NCI-H460 (cell line): Measurements from ENCODE around the gene BAHCC1. TPM values are rescaled to one million over a fixed set of nuclear protein-coding genes. Genes with fewer than 3 reads are reported as not detected.

Experiments
- DNase-seq: peaks from one replicate; pipeline ENCODE4 v3.0.0-alpha.2; 2016; ENCODE audit warnings: low read depth; ENCODE audit errors: extremely low read depth
- total RNA-seq: library from RNA; depleted of rRNA; stranded (reverse); fragments of >200 nt; shearing (Covaris generic); gene quantifications from 2 replicates; pipeline ENCODE4 v1.2.3, GENCODE V29; 2014

Gene BAHCC1
- total RNA-seq, 1 experiment from 2014 or later = 6.7 TPM

DNA sequence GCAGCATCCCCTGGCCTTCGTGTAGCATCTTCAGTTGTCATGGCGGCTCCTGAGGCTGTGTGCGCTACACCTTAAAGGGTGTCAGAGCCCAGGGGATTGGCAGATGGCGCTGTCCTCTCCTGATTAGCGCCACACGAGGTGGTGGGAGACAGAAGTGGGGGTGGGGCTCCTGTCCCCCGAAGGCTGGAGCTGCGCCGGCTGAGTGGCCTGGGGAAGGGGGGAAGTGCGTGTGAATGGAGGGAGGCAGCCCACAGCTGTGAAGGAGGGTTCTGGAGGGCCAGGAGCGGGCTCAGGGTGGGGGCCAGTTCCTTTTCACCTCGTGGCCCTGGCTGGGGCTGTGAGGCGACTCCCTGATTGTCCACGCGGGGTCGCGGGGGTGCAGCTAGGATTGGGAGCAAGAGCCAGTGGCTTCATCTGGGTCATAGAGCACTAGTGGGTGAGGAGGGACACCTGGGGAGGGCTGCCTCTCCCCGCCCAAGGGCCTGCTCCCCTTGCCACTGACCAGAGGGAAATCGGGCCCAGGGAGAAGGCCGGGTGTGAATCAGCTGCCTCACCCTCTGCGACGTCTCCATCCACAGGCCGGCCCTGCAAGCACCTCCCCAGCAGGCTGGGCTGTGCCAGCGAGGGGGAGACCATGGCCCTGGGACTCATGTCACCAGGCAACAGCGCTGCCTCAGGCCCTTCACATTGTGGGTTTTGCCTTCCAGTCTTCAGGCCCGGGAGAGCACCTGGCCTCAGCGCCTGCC lies 14.1 kb downstream of the BAHCC1 start:
- no peak for DNase-seq

DNA sequence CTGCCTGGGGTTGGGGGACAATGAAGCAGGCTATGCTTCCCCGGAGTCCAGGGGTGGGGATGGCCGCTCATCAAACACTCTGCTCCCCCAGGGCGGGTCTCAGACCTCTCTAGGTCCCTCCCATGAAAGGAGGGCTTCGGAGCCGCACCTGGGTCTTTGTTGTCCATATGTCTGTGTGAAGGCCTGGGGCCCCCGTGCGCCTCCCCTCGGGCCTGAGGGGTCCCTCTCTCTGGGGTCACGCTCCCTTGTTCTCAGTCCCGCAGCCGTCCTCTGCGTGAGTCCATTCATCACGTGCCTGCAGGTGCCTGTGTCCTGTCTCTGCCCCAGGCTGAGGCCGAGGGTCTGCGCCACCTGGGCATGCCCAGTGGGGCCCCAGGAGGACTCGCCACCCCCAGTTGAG lies 15.6 kb downstream of the BAHCC1 start:
- no peak for DNase-seq

DNA sequence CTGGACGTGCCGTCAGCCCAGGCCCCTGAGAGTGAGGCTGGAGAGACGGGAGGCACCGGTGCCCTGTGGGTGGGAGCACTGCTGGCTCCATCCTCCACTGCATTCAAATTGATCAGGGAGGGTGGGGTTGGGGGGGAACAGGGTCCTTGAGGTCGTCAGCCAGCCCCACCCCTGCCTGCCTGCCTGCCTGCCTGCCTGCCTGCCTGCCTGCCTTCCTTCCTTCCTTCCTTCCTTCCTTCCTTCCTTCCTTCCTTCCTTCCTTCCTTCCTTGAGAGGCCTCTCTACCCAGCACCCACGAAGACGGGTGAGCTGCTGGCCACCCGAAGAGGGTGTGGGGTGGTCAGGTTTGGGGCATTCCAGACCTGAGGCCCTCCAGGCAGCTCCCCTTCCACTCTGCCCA lies 16.0 kb downstream of the BAHCC1 start:
- no peak for DNase-seq

DNA sequence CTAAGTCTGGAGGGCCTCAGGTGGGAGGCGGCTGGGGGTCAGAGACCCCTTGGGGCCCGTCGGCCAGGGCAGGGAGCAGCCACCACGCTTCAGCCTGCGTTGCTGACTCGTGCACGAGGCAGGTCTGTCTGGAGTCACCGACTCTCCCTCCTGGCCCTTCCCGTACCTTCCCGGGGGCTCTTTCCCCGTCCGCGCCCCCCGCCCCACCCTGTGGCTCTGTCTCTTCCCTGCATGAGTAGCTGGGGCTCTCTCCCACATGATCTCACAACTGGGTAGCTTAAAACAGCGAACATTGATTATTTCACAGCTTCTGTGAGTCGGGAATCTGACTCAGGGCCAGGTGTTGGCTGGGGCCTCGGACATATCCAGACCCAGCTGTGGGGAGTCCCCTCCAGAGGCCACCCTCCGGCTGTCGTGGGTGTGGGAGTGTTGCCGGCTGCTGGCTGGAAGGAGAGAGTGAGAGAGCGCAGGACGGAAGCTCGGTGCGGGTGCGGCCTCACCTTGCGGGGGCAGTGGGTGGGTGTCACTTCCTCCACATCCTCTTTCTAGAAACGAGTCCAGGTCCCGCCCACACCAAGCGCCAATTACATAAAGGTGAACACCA lies 17.3 kb downstream of the BAHCC1 start:
- DNase-seq = no peak

DNA sequence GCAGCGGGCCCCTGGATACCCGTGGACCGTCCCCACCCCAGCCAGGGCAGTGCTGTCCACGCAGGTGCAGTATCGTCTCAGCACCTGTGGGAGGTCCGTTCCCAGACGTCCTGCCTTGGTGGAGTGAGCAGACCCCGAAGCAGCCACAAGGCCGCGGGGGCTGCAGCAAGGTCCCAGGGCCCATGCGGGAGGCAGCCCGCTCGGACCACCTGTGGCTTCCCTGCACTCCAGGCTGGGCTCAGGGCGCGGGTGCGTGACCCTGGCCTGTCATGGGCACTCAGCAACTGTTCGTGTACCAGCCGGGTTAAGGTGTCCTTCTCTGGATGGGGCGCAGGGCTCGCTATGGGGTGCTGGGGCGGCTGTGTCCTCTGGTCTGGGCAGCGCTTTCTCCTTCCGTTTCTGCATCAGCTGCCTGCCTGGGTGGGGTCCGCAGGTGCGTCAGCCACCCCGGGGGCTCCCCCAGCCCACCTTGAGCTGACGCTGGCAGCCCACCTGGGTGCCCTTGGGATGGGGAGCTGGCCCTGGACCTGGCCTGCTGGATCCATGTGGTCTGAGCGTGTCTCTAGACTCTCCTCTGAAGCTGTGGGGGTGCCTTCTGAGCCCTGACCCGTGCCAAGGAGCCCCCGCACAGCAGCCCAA lies 18.4 kb downstream of the BAHCC1 start:
- DNase-seq = no peak

DNA sequence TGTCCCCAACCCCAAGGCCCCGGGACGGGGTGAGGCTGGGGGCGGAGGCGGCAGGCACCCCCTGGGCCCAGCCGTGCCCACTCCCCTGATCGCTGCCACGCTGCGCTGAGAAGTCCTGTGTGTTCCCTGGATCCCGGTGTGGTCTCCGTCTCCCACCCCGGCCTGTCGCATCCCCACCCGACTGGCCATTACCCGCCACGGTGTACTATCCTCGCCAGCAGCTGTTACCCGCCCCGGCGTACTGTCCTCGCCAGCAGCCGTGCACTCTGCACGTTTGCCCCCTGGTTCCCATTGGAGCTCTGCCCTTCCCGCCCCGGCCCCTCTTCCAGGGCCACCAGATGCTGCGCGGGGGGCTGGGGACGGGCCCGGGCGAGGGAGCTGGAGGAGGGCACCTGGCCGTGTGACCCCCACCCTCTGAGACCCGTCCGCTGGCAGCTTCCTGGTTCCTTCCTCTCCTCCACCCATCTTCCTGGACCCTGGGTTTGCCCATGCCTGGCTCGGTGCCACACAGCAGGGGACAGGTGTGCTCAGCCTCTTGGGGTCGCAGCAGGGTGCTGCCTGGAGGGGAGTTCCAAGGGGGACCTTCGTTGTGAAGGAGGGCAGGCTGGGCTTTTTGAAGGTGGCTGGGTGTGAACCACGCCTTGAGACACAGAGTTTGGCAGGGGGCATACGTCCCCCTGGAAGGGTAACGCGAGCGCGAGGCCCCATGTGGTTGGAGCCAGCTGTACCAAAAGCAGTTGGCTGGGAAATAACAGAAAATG lies 19.7 kb downstream of the BAHCC1 start:
- DNase-seq = no peak

DNA sequence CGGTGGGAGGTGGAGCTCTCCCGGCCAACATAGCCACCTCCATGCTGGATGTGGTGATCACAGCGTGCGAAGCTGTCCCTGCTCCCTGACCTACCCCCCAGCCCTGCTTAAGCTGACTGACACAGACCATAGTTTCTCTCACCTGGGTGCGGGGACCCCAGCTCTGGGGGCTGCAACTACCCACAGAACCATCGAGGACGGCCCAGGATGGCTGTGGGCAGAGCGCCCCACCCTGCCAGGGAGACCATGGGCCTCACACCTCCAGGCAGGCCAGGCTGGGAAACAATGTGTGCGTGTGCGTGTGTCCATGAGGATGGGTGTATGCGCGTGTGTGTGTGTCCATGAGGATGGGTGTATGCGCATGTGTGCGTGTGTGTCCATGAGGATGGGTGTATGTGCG lies 20.4 kb downstream of the BAHCC1 start:
- no peak for DNase-seq

DNA sequence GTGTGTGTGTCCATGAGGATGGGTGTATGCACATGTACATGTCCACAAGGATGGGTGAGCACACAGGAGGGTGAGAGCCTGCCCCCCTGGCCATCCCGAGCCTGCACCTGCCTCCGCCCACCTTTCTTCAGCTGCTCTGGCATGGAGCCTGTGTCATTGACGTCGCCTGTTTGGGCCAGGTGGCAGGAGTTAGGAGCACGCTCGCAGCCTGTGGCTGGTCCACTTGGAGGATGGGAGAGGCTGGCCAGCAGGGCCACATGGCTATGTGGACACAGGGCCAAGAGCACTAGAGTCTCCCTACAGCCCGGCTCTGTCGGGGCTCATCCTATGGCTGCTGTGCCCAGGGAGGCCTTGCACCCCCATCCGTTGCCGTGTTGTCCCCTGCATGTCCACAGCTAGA lies 21.4 kb downstream of the BAHCC1 start:
- no peak for DNase-seq

DNA sequence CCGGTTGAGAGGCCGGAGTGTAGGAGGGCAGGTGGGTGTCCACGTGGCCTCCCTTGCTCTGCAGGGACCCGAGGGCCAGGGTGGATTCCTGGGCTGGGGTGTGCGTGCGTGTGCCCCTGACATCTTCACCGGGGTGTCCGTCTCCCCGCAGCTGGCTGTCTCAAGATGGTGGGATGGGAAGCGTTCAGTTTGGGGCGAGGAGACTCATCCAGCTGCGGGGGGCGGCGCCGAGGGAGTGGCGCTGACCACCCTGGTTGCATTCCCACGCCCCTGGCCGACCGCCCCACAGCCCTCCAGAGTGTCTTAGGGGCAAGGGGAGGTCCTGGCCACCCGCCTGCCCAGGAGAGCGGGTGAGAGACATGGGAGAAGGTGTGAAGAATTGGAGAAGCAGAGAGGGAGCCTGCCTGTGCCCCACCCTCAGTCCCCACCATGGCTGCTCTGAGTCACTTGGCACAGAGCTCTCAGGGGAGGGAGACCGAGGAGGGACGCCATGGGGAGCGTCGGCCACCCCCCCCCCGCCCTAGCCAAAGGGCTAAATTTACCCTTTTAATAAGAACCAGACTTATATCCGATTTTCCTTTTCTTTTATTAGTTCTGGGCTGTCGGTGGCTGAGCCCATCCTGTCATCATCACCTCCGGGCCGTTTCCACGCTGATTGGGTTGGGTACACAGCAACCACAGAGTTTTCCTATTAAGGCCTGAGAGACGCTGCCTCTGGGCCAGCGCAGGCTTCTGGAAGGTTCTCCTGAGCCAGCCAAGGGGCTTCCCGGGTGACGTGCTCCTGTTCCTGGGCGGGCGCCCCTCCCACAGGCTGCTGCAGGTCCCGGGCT lies 22.0 kb downstream of the BAHCC1 start:
- no peak for DNase-seq

DNA sequence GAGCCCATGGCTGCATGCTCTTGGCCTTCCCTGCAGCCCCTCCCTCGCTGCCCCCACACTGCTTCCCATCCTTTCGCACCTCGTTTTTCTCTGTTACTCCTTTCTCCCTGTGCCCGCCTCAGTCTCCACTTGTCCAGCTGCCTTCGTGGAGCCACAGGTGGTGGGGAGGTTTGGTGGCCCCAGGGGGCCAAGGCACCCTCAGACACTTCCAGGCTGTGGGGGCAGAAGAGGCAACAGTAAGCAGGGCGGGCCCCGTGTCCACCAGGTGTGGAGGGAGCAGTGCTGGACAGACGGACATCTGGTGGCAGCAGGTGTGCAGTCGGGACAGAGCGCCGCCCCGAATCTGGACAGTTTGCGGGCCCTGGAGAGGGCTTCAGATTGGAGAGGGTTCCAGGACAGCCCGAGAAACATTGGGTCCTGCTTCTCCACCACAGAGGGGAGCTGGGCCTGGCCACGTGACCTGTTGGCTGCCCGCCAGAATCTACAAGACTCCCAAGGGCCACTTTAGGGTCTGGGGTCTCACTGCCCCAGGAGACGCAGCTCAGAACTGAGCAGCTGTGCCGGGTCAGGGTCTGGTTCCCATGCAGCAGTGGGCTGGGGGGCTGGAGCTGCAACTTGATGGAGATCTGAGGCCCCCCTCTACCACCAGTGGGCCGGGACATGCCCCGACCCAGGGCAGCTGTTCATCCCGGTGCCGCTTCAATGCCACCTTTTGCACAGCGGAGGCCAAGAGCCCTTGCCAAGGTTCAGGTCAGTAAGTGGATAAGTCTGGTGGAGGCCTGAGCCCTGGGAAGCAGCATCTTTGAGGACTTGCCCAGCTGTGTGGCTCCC lies 22.8 kb downstream of the BAHCC1 start:
- DNase-seq = no peak

DNA sequence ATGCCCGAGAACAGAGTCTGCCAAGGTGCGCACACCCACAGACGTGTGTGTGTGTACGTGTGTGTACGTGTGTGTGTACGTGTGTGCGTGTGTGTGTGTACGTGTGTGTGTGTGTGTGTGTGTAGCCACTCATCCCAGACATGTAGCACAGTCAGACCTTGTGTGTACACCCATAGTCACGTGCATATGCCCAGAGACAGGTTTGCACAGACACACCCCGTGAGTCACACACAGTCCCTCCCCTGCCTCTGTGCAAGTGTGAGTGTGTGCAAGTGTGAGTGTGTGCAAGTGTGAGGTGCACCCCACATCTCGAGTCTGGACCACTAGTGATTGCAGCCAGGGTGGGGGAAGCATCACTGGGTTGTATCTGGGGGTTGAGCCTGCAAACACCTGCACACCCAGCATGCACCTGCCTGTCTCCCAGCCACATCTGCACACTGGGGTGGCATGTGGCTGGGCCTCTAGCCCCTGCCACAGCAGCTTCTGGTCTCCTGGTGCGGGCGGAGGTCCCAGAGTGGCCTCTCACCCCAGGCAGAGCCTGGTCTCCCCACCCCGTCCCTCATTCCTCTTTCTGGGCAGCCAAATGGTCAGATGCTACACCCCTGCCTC lies 23.6 kb downstream of the BAHCC1 start:
- no peak for DNase-seq

DNA sequence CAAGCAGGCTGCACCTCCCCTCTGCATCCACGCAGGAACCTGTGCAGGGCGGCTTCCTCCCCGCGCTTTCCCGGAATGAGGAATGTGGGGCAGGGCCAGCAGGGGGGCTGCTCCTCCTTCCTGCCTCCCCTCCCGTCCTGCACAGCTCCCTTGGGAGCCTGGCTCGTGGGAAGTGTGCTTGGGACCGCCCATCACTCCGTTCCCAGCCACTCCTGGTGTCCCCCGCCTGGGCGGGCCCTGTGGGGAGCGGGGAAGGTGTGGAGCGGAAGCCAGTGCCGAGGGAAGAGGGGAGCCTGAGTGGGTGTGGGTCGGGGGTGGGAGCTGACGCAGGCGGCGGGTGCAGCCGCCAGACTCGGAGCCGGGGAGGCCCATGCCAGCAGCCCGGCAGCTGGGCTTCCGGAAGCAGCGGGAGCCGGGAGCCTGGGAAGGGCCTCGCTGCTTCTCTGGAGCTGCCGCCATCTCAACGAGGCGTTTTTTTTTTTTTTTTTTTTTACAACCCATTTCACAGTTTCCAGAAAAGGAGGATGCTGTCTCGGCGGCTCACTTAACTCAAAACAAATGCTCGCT lies 24.1 kb downstream of the BAHCC1 start:
- DNase-seq = peak; percentile 91

DNA sequence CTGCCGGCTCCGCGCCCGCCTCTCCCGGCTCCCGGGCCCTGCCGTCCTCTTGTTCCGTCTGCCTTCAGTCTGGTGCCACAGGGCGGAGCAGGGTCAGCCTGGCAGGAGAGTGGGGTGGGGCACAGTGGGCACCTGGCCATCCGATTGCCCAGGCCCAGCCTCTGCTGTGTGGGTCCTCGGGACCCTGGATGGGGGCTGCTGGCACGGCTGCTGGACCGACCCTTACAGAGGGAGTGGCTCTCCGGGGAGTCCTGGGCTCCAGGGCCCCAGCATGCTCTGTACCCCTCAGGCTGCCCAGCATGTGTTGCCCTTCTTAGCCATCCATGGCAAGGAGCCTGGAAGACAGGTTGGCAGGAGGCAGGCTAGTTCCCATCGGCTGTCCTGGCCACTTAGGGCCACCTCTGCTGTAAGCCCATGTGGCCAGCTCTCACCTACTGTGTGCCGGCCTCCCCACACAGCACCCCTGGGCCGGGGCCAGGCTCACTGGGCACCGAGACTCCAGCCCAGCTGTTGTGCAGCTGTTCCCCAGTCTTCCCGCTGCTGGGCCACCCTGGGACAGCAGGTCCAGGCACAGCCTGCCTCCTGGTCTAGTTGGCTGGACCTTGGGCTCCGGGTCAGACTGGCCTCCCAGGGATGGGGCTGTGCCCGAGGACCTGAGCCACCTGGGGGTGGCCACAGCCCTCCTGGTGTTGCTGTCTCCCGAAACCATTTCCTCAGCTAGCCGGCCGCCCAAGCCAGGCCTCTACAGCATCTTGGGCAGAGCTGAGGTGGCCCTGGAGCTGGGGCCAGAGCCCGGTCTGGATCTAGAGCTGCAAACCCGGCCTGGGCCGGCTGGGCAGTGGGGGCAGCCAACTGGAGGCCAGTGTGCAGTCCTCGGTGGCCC lies 24.9 kb downstream of the BAHCC1 start:
- no peak for DNase-seq

DNA sequence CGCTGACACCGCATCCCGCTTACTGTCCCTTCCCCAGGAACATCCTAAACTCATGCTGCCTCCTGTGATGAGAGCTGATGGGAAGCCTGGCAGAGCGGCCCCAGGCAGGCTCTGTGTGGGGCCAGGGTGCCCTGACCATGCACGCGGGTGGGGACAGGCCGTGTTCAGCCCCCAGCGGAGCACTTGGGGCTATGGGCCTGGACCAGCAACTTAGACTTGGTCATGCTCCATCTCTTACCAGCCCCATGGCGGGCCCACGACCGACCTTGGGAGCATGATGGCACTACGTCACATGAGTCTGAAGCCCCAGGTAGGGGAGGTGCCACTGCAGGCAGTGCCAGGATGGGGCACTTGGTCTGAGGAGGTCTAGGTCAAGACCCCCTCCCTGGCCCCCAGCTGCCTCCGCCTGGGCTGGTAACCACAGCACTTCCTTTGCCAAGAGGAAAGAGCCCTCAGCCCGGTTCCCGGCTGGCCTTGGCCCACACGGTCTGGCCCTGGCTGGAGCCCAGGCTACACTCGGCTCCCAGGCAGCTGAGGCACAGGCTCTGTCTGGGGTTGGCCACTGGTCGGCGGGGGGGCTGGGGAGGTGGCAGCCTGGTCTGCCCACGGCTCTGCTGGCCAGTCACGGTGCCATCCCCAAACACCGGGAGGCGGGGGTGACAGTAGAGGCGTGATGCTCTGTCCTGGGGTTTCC lies 25.7 kb downstream of the BAHCC1 start:
- no peak for DNase-seq

DNA sequence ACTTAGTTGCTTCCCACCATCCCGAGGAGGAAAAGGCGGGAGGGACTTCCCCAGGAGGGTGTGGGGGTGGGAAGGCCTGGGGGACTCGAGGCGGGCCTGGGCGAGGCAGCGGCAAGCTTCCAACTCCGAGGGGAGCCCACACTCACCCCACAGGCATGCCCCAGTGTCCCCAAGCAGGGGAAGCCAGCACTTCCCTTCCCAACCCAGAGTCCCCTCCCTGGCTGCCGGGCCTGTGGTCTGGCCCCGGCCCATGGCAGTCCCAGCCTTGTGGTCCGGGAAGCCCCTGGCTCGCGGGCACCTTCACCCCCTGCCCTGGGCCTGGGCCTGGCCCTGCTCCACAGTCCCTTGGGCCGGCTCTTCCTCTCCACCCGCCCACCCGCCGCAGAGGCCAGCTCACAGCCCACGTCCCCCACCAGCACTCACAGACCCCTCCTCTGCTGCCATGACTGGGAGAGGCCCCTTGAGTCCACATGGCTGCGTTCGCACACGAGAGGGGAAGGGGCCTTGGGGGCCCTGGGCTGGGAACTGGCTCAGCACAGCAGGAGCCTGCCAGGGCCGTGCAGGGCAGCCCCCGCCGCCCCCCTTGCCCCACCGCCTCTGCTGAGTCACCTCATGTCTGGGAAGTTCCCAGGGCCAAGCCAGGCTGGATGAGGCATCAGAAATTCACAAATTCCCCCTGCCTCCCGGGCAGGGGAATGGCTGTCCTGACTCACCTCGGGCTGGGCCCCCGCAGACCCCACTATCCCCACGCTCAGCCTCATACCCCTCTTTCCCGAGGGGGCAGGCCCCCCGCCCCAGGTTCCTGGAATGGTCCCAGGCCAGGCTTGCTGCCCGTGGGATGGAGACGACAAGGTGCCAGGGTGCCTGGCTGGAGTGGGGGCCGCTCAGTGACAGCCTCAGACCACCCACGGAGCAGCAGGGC lies 27.8 kb downstream of the BAHCC1 start:
- DNase-seq = peak; percentile 82

DNA sequence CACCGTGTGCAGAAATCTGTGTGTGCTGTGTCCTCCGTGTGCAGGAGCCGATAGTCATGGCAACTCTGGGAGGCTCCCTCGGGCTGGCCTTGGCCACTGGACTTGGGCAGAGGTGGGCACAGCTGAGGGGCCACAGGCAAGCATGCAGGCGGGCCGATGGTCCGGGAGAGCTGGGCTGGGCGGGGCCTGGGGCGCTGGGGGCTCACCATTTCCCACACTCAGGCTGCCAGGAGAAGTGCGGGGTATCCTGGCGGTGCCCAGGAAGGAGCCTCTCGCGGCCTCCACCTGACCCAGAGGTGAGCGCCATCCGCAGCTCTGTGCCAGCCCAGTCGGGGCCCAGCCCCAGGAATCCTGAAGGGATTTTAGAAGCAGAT lies 28.4 kb downstream of the BAHCC1 start:
- no peak for DNase-seq
